T-helper 2 cell treated with Interferon-gamma antibody and Interleukin-4, amounts not matched to agents 100 ng/mL and 5 ng/mL, for 36 hours (primary cell): ENCODE results near the gene TSPAN15. TPM values are rescaled to one million over a fixed set of nuclear protein-coding genes. Genes with fewer than 3 reads are reported as not detected.
"Not testable (repeated sequence)": the region's sequence is repeated elsewhere in the genome, so short reads cannot be mapped to it uniquely, and the experiment has no call there.

Experiments used
- intact Hi-C: fragments of 100-400 bp; cut with micrococcal nuclease; formaldehyde crosslinking; loops from one replicate; pipeline ENCODE4 v1.15.1; 2023
- total RNA-seq: library from RNA; stranded (reverse); gene quantifications from 2 replicates; pipeline ENCODE4 v1.2.3, GENCODE V29; 2022

Gene TSPAN15
- total RNA-seq, 1 donor from 2014 or later, result 1.0 TPM

GRCh38 chr10:69443354-69443753, 7.9 kb upstream of the TSPAN15 start:
- intact Hi-C loops, result no loop called here

GRCh38 chr10:69445041-69445440, 6.2 kb upstream of the TSPAN15 start:
- intact Hi-C loops, result loop anchor here (5.0 kb wide), 1 partner anchor 1337 kb away; no protein-coding TSS in a partner anchor

GRCh38 chr10:69446229-69446628, 5.0 kb upstream of the TSPAN15 start:
- intact Hi-C loops, result loop anchor here (5.0 kb wide), 1 partner anchor 1336 kb away; no protein-coding TSS in a partner anchor

GRCh38 chr10:69446650-69447151, 4.6 kb upstream of the TSPAN15 start:
- intact Hi-C loops, result loop anchor here (5.0 kb wide), 1 partner anchor 1336 kb away; no protein-coding TSS in a partner anchor

- intact Hi-C loops, result loop anchor here (5.0 kb wide), 1 partner anchor 1332 kb away; no protein-coding TSS in a partner anchor
Measured at GRCh38 chr10:69449841-69450240, 1.4 kb upstream of the TSPAN15 start.

- intact Hi-C loops, result not testable (repeated sequence)
Measured at GRCh38 chr10:69450395-69450794, 870 bp upstream of the TSPAN15 start.

GRCh38 chr10:69451784-69452251, 553 bp downstream of the TSPAN15 start:
- intact Hi-C loops, result no loop called here

- intact Hi-C loops, result no loop called here
Measured at GRCh38 chr10:69452676-69453415, 1.6 kb downstream of the TSPAN15 start.

GRCh38 chr10:69453795-69454194, 2.5 kb downstream of the TSPAN15 start:
- intact Hi-C loops, result no loop called here

- intact Hi-C loops, result no loop called here
Measured at GRCh38 chr10:69455006-69455763, 3.9 kb downstream of the TSPAN15 start.

- intact Hi-C loops, result no loop called here
Measured at GRCh38 chr10:69456880-69457693, 5.8 kb downstream of the TSPAN15 start.

- intact Hi-C loops, result no loop called here
Measured at GRCh38 chr10:69457771-69458237, 6.5 kb downstream of the TSPAN15 start.

GRCh38 chr10:69458430-69459100, 7.3 kb downstream of the TSPAN15 start:
- intact Hi-C loops, result no loop called here

- intact Hi-C loops, result no loop called here
Measured at GRCh38 chr10:69459101-69459790, 8.0 kb downstream of the TSPAN15 start.

GRCh38 chr10:69459893-69460575, 8.8 kb downstream of the TSPAN15 start:
- intact Hi-C loops, result no loop called here

GRCh38 chr10:69460576-69461242, 9.4 kb downstream of the TSPAN15 start:
- intact Hi-C loops, result no loop called here

- intact Hi-C loops, result no loop called here
Measured at GRCh38 chr10:69461243-69462025, 10.2 kb downstream of the TSPAN15 start.

- intact Hi-C loops, result no loop called here
Measured at GRCh38 chr10:69463886-69464285, 12.6 kb downstream of the TSPAN15 start.
